ENCODE results near the gene TMEM92.
"Not testable (repeated sequence)": the region's sequence is repeated elsewhere in the genome, so short reads cannot be mapped to it uniquely, and the experiment has no call there.

Gene TMEM92

GRCh38 chr17:50262001-50262794, 12.1 kb upstream of the TMEM92 start:
- no peak for DNase-seq (ENCODE audit: low read depth)

GRCh38 chr17:50263331-50264262, 10.7 kb upstream of the TMEM92 start:
- no peak for DNase-seq (ENCODE audit: low read depth)

GRCh38 chr17:50264263-50265113, 9.8 kb upstream of the TMEM92 start:
- DNase-seq (ENCODE audit: low read depth) = peak; percentile 47

- no peak for DNase-seq (ENCODE audit: low read depth)
These were observed 9.1 kb upstream of the TMEM92 start for GRCh38 chr17:50265212-50265611.

- DNase-seq (ENCODE audit: low read depth) = no peak
These were observed 8.5 kb upstream of the TMEM92 start for GRCh38 chr17:50265690-50266315.

DNA sequence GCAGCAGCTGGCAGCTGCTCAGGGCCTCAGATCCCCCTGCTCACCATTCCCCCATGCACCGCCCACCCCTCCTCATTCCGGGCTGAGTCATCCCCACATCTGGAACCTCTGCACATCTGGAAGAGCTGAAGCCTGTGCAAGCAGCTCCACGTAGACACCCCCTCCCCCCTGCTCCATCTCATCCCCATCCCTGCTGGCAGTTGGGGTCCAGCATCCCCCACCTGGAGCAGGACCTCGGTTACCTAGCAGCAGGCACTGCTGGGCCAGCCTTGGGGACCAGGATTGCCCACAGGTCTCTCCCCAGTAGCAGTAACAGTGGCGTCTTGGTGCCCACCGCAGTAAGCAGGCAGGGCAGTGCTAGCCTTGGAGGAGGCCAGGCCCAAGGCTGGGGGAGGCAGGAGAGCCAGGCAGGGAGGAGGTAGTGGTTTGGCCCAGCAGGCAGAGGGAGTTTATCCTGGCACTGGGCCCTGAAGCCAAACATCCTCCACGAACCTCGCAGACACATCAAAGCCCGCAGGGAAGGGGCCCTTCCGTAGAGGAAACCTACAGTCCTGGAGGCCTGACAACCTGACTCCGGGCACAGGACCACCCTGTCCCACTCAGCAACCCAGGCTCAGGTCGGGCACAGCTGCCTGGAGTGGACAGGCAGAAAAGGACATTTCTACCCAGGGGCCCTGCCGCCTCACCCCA, 7.7 kb upstream of the TMEM92 start:
- DNase-seq (ENCODE audit: low read depth) = peak; percentile 83

GRCh38 chr17:50267074-50267841, 7.0 kb upstream of the TMEM92 start:
- DNase-seq (ENCODE audit: low read depth) = no peak

GRCh38 chr17:50268026-50268425, 6.2 kb upstream of the TMEM92 start:
- DNase-seq (ENCODE audit: low read depth) = no peak

DNA sequence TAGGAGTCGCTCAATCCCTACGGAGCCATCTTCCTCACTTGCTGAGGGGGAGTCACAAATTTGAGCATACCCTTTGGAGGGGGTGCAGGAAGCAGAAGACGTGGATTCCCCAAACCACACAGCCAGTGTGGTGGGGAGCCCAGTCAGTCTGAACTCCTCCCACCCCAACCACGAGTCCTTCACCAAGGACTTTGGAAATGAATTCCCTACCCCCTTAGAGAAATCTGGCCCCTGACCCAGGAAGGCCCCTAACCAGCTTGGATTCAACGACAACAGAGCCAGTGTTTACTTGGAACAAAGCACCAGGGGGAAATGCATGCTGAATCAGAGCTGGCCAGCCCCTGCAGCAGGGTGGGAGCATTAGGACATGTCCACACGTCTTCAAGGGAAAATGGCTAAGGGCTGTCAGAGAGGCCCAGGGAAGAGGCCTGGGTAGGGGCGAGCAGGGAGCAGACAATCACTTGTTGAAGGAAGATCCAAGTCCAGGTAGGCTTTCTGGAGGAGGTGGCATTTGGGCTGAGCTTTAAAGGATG, 5.5 kb upstream of the TMEM92 start:
- DNase-seq (ENCODE audit: low read depth) = no peak

GRCh38 chr17:50269477-50270434, 4.5 kb upstream of the TMEM92 start:
- peak; percentile 76 for DNase-seq (ENCODE audit: low read depth)

DNA sequence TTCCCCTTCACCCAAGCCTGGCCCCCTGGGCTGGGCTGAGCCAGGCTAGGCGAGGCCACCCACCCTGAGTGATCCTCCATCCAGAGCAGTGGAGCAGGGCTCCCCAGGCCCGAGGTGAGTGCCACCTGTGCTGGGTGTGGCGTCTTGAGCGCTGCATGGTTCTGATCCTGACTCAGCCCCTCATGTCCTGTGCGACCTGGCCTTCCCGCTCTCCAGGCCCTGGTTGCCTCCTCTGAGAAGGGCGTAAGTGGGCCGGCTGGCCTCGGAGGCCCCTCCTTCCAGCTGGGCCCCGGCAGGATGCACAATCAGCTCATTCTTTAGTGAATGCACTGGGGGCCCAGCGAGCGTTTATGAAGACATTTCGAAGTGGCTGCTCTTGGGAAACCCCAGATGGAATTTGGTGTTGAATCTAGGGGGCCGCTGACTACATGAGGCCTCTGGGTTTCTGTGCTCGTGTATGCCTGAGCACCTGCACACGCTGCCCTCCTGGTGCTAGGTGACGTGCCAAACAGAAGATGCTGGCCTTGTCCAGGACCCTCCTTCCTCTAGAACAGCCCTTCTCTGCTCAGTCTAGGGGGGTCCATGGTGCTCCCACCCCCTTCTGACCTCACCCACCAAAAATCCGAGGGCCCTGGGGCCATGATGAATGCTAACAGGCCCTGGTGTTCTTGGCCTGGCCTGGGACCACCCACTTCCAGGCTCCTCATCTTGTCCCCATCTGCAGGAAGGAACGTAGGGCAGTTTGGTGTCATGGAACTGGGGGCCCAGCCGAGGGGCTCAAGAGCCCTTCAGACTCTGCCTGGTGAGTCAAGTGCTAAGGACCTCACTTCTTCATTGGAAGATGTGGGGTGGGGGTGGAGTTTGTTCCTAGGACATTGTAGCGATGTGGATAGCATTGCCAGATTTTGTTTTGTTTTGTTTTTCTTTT, 3.6 kb upstream of the TMEM92 start:
- DNase-seq (ENCODE audit: low read depth) = peak; percentile 74

GRCh38 chr17:50271363-50271750, 2.9 kb upstream of the TMEM92 start:
- not testable (repeated sequence) for DNase-seq (ENCODE audit: low read depth)

GRCh38 chr17:50272246-50272645, 2.0 kb upstream of the TMEM92 start:
- no peak for DNase-seq (ENCODE audit: low read depth)

- no peak for DNase-seq (ENCODE audit: low read depth)
These were observed 1.3 kb upstream of the TMEM92 start for GRCh38 chr17:50272711-50273653.

GRCh38 chr17:50273654-50274040, 619 bp upstream of the TMEM92 start:
- DNase-seq (ENCODE audit: low read depth) = no peak

DNA sequence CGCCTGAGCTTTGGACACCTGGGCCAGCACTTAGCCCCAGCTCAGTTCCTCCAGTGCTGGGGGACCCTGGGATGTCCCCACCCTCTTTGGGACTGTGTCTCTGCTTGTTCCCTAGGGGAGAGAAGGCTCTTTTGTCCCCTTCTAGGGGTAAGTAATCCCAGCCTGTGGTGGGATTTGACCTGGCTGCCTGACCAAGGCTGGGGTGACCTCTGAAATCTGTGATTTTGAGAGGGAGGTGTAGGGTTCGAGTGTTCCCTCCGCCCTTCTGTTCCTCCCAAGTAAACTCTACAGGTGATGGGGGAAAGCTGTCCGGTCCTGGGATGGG, 593 bp downstream of the TMEM92 start:
- no peak for DNase-seq (ENCODE audit: low read depth)

DNA sequence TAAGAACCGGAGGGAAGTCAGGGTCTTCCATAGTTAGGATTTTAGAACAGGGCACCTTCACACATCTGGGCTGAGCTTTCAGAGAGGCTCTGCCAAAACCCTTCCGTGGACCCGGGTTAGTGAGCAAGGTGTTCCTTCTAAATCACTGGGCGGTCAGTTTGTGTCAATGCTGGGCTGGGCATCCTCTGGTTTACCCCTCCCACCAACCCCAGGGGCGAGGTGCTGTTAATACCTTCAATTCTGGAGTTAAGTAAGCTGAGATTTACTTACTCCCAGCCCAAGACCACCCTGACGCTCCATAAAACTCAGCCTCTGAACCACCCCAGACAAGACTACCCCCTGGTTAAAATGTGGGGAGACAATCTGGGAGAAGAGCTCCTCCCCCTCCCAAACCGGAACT, 1.0 kb downstream of the TMEM92 start:
- DNase-seq (ENCODE audit: low read depth) = no peak
